HCT116 (cell line): ENCODE data around the gene OR4K5. TPM values are rescaled to one million over a fixed set of nuclear protein-coding genes. Genes with fewer than 3 reads are reported as not detected.

ENCODE experiments used
- ATAC-seq: fragments of 200-7000 bp; cut with Tn5 transposase; 2 replicates; pipeline ENCODE4 v1.9.1; 2020; ENCODE audit warnings: mild to moderate bottlenecking, moderate library complexity
- BruUV-seq: library from RNA; stranded (reverse); fragments of 400-500 nt; replicated peaks from 2 replicates; lab custom pipeline; 2021; lab: Mats Ljungman, UMichigan
- CTCF ChIA-PET: fragments of 300-600 bp; sonication (Branson Sonifier 250); formaldehyde crosslinking; loops from one replicate; lab custom pipeline; 2021; ENCODE audit warnings: antibody characterized with exemption; lab: Charles Lee
- POLR2A ChIA-PET: fragments of 300-600, 350-600 bp; sonication (Branson Sonifier 250); formaldehyde crosslinking; loops from one replicate; lab custom pipeline; 2021; ENCODE audit warnings: antibody characterized with exemption; lab: Charles Lee
- RAD21 ChIA-PET, 2 experiments: fragments of 300-600 bp; sonication (Branson Sonifier 250); formaldehyde crosslinking; loops; one replicate each; lab custom pipeline; 2023; ENCODE audit warnings: low total read pairs in 2 of 2; ENCODE audit not compliant: uncharacterized antibody in 2 of 2, unreplicated experiment in 2 of 2, low non-redundant PET in 1 of 2; lab: Charles Lee
- DNase-seq: peaks from one replicate; pipeline ENCODE4 v3.0.0-alpha.2; 2010; ENCODE audit warnings: low read depth, low spot score
- H2AFZ ChIP-seq: fragments of 200-600 bp; shearing (Covaris generic), sonication (generic); 2 replicates; pipeline ENCODE4 v1.6.1; 2017; ENCODE audit warnings: low read depth, mixed run types, mixed read lengths, antibody characterized with exemption, low read length; ENCODE audit not compliant: poor library complexity, severe bottlenecking
- H3K27ac ChIP-seq: 2 replicates; pipeline ENCODE4 v1.5.1; 2012; ENCODE audit warnings: low read depth, low read length
- H3K27me3 ChIP-seq: fragments of 200-600 bp; sonication (generic); 2 replicates; pipeline ENCODE4 v1.6.1; 2016; ENCODE audit warnings: mixed run types, low read length, mixed read lengths; ENCODE audit not compliant: insufficient read depth
- H3K36me3 ChIP-seq, 2 experiments: fragments of 200-500 bp in 1 of 2; fragments of 200-600 bp in 1 of 2; sonication (Bioruptor generic) in 1 of 2; sonication (generic) in 1 of 2; 2 replicates each; pipeline versions ENCODE4 v1.5.1 to v1.6.1; 2014 to 2016; ENCODE audit warnings: low read length in 2 of 2, inconsistent platforms in 1 of 2, mixed read lengths in 1 of 2, mixed run types in 1 of 2; ENCODE audit not compliant: insufficient read depth in 2 of 2, control insufficient read depth in 1 of 2
- H3K4me1 ChIP-seq, 2 experiments: fragments of 200-600 bp in 1 of 2; sonication (generic) in 1 of 2; 2 replicates each; pipeline versions ENCODE4 v1.5.1 to v1.6.1; 2012 to 2017; ENCODE audit warnings: low read length in 2 of 2, inconsistent platforms in 1 of 2, mild to moderate bottlenecking in 1 of 2, mixed read lengths in 1 of 2, mixed run types in 1 of 2, moderate library complexity in 1 of 2; ENCODE audit not compliant: insufficient read depth in 2 of 2, control insufficient read depth in 1 of 2
- H3K4me2 ChIP-seq: fragments of 200-600 bp; sonication (generic); 2 replicates; pipeline ENCODE4 v1.6.1; 2017; ENCODE audit warnings: mixed run types, low read length, mixed read lengths
- H3K4me3 ChIP-seq, 2 experiments: fragments of 200-600 bp in 1 of 2; sonication (generic) in 1 of 2; replicated peaks in 1 of 2; 2 replicates each; pipeline ENCODE4 v1.5.1; 2011 to 2016; ENCODE audit warnings: low read length in 2 of 2, control low read depth in 1 of 2, low read depth in 1 of 2, mild to moderate bottlenecking in 1 of 2, mixed read lengths in 1 of 2, mixed run types in 1 of 2
- H3K79me2 ChIP-seq: fragments of 200-600 bp; sonication (generic); 2 replicates; pipeline ENCODE4 v1.6.1; 2017; ENCODE audit warnings: mild to moderate bottlenecking, mixed run types, low read length, moderate library complexity, mixed read lengths; ENCODE audit not compliant: insufficient read depth
- H3K9ac ChIP-seq: fragments of 200-600 bp; sonication (generic); 2 replicates; pipeline ENCODE4 v1.6.1; 2016; ENCODE audit warnings: low read length, mixed read lengths
- H3K9me2 ChIP-seq: fragments of 200-600 bp; sonication (generic), shearing (Covaris generic); 2 replicates; pipeline ENCODE4 v1.6.1; 2017; ENCODE audit warnings: mixed run types, mild to moderate bottlenecking, moderate library complexity; ENCODE audit not compliant: insufficient read depth
- H3K9me3 ChIP-seq, 2 experiments: fragments of 200-500 bp in 1 of 2; fragments of 200-600 bp in 1 of 2; sonication (Bioruptor generic) in 1 of 2; sonication (generic) in 1 of 2; 2 replicates each; pipeline ENCODE4 v1.6.1; 2014 to 2017; ENCODE audit warnings: low read length in 2 of 2, mixed read lengths in 2 of 2, inconsistent platforms in 1 of 2, low read depth in 1 of 2, mild to moderate bottlenecking in 1 of 2, mixed run types in 1 of 2, moderate library complexity in 1 of 2; ENCODE audit not compliant: control insufficient read depth in 1 of 2, insufficient read depth in 1 of 2
- H4K20me1 ChIP-seq: fragments of 200-600 bp; sonication (generic), shearing (Covaris generic); 2 replicates; pipeline ENCODE4 v1.6.1; 2017; ENCODE audit warnings: mixed run types, mild to moderate bottlenecking, moderate library complexity; ENCODE audit not compliant: insufficient read depth
- FOSL1 ChIP-seq: IDR thresholded peaks from 2 replicates; pipeline ENCODE4 v1.6.1; 2012; ENCODE audit warnings: low read depth
- JUND ChIP-seq: IDR thresholded peaks from 2 replicates; pipeline ENCODE4 v1.6.1; 2012
- POLR2A ChIP-seq: IDR thresholded peaks from 2 replicates; pipeline ENCODE4 v1.7.0; 2011; ENCODE audit warnings: borderline replicate concordance; ENCODE audit not compliant: insufficient read depth, insufficient read length; ENCODE audit errors: extremely low read depth
- SRF ChIP-seq: IDR thresholded peaks from 2 replicates; pipeline ENCODE4 v1.6.1; 2012; ENCODE audit warnings: low read depth
- intact Hi-C: fragments of 100-400 bp; cut with micrococcal nuclease; formaldehyde crosslinking; loops from 2 replicates; pipeline ENCODE4 v1.10.0; 2022
- total RNA-seq: library from RNA; stranded (reverse); gene quantifications from one replicate; pipeline ENCODE4 v1.2.1, GENCODE V29; 2021; ENCODE audit not compliant: unreplicated experiment
- TF ChIP-seq, protein P1 (sequence below): IDR thresholded peaks from 2 replicates; pipeline ENCODE4 v1.6.1; 2012
- TF ChIP-seq, protein P2 (sequence below): IDR thresholded peaks from 2 replicates; pipeline ENCODE4 v1.6.1; 2011; ENCODE audit warnings: mild to moderate bottlenecking, low read length, moderate library complexity; ENCODE audit not compliant: insufficient replicate concordance; ENCODE audit errors: extremely low read depth
- TF ChIP-seq, protein P3 (sequence below): IDR thresholded peaks from 2 replicates; pipeline ENCODE4 v1.6.1; 2012

The OR4K5 gene
- total RNA-seq, 1 experiment from 2014 or later, result not detected

DNA sequence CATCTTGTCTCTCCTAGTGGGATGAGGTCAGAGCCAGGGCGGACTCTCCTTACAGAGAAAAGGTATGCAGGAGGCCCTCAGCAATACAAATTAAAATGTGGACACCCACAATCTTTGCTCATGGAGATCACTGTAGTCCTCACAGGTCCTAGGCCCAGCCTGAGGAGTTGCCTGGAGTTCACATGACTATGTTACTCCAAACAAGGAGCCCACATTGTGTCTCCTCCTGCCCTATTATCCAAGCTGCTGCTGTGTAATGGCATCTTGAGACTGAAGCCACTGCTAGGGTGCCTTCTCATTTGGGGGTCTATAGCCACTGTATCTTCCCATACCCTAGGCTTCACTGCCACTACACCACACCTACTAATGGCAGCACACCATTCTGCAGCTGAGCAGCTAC is 21.3 kb downstream of the OR4K5 start:
- no peaks in the 10 kb centered on the region for H4K20me1 ChIP-seq
- TF ChIP-seq SRF, result no peak
- no peak for TF ChIP-seq JUND
- TF ChIP-seq, protein P1, sequence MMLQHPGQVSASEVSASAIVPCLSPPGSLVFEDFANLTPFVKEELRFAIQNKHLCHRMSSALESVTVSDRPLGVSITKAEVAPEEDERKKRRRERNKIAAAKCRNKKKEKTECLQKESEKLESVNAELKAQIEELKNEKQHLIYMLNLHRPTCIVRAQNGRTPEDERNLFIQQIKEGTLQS, result no peak
- no peak for TF ChIP-seq POLR2A
- no peak for TF ChIP-seq FOSL1
- TF ChIP-seq, protein P2, sequence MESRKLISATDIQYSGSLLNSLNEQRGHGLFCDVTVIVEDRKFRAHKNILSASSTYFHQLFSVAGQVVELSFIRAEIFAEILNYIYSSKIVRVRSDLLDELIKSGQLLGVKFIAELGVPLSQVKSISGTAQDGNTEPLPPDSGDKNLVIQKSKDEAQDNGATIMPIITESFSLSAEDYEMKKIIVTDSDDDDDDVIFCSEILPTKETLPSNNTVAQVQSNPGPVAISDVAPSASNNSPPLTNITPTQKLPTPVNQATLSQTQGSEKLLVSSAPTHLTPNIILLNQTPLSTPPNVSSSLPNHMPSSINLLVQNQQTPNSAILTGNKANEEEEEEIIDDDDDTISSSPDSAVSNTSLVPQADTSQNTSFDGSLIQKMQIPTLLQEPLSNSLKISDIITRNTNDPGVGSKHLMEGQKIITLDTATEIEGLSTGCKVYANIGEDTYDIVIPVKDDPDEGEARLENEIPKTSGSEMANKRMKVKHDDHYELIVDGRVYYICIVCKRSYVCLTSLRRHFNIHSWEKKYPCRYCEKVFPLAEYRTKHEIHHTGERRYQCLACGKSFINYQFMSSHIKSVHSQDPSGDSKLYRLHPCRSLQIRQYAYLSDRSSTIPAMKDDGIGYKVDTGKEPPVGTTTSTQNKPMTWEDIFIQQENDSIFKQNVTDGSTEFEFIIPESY, result no peak
- TF ChIP-seq, protein P3, sequence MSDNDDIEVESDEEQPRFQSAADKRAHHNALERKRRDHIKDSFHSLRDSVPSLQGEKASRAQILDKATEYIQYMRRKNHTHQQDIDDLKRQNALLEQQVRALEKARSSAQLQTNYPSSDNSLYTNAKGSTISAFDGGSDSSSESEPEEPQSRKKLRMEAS, result no peak
- no peaks in the 10 kb centered on the region for H3K36me3 ChIP-seq
- peaks cover 12 to 34% of the 10 kb centered on the region in 2 experiments; a peak in 2 of 4 replicates for H3K9me3 ChIP-seq
- RAD21 ChIA-PET, result no interaction called here
- intact Hi-C loops, result no loop called here
- H3K4me1 ChIP-seq, result no peaks in the 10 kb centered on the region
- DNase-seq (no peak), ATAC-seq (no peak)
- BruUV-seq, result no TSS peak
- no peak overlapping the region for H3K4me2 ChIP-seq
- H3K27ac ChIP-seq, result no peak overlapping the region
- CTCF ChIA-PET, result no interaction called here
- no peak overlapping the region for H3K9ac ChIP-seq
- no peaks in the 10 kb centered on the region for H3K9me2 ChIP-seq
- no peaks in the 10 kb centered on the region for H3K27me3 ChIP-seq
- no peaks in the 10 kb centered on the region for H3K79me2 ChIP-seq
- POLR2A ChIA-PET, result no interaction called here
- H3K4me3 ChIP-seq, result no peak overlapping the region
- H2AFZ ChIP-seq, result no peak overlapping the region
